NOMO-1 (cell line): Measurements from ENCODE around the gene LRRC9.

Experiments used
- DNase-seq, 2 experiments: peaks; one replicate each; lab custom pipeline; 2025; ENCODE audit not compliant: unreplicated experiment in 2 of 2; lab: John Stamatoyannopoulos, UW

LRRC9 gene

DNA sequence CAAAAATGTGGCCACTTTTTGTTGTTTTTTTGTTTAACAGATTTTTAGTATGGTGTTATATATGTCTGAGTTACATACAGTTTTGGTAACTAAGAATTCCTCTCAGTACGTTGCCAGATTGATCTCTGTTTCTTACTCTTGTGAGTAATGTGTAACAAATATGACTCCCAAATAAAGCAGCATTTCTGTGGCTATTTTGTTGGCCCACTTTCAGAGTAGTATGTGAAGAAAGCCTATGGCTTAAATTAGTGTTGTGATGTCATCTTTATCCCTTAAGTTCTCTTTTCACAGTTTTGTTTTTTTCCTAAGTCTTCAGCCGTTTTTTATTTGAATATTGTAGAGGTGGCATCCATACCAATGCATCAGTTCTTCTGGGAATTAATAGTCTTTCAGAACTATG, 182.4 kb downstream of the LRRC9 start:
- no peak for DNase-seq

DNA sequence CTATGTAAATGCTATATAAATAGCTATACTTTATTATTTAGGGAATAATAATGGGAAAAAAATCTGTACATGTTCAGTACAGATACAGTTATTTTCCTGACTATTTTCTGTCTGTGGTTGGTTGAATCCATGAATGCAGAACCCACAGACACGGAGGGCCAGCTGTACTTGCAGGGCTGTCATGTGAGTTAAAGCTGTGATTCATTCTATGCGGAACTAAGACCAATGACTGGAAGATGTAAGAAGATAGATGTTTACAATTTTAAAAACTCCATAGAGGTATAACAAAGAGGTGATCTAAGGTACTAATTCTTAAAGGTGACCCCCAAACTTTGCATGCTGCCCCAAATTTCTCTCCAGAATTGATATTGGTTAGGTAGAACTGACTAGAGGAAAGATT, 186.4 kb downstream of the LRRC9 start:
- no peak for DNase-seq

DNA sequence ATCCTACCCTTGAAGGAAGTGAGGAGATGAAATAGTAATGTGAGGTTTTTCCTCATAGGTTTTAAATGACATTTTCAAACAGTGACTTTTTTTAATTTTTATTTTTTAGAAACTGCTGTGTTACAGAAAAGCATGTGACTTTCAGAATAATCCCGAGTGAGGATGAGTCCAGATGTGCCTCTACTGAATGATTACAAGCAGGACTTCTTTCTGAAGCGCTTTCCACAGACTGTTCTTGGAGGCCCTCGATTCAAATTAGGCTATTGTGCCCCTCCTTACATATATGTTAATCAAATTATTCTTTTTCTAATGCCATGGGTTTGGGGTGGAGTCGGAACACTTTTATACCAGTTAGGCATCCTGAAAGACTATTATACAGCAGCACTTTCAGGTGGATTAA, 187.5 kb downstream of the LRRC9 start:
- no peak for DNase-seq

DNA sequence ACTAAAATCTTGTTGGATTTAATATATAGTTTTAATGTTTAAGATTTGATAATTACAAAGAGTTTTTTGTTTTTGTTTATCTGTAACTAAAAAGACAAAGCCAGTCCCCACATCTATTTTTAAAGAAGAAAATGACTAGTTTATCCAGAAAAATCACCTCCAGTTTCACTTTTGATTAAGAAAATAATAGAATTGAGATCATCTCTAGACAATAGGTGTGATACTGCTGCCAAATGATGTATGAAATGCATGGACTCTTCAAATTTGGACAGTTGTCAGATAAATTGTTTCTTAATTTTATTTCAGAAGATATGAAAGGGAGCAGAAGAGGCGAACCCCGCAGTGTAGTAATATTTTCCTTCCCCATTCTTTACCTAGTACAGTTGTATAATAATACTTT, 191.8 kb downstream of the LRRC9 start:
- DNase-seq = no peak
